ENCODE data around the gene PTPRD. TPM values are rescaled to one million over a fixed set of nuclear protein-coding genes. Genes with fewer than 3 reads are reported as not detected.

PTPRD gene
- total RNA-seq, 1 donor from 2014 or later, result 75.7 TPM

DNA sequence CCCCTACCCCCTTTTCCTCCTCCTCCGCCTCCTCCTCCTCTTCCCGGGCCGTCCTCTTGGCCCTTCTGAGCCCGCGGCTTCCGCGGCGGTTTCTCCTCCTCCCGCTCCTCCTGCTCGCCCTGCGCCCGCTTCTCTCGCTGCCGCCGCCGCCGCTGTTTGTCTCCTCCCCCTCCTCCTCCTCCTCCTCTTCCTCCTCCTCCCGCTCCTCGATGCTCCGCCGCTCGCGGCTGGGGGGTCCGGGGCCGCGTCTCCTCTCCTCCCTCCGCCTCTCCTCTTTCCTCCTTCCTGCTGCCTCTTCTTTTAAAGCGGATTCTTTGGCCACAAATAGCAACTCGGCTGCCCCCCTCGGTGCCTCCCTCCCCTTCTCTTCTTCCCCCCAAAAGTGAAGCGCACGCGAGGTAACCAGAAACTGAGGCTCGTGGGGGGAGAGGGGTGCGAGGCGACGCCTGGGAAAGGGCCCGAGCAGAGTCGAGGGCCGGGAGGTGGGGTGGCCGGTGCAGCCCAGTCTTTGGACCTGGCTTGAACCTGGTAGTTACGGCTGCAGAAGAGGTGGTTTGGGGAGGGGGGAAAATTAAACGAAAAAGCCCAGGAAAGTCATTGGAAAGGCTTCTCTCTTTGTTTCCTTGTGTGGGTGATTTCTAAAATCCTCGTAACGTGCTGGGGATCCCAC is 1754.7 kb downstream of the PTPRD start:
- Histone ChIP-seq H3K9ac (ENCODE audit: low read depth in 1 of 3, low read length in 3 of 3) (peak overlapping the region in 1 of 3 donors; percentile 15), H3K4me1 (ENCODE audit: control insufficient read depth in 3 of 3, insufficient read depth in 3 of 3, low read length in 3 of 3) (peaks cover 4 to 9% (median 6%) of the 10 kb centered on the region in 3 donors), H3K36me3 (ENCODE audit: control insufficient read depth in 3 of 3, insufficient read depth in 3 of 3, low read length in 3 of 3) (no peaks in the 10 kb centered on the region), H3K27ac (ENCODE audit: low read depth, low read length) (no peak overlapping the region), H3K9me3 (ENCODE audit: control insufficient read depth in 3 of 3, low read length in 3 of 3) (no peaks in the 10 kb centered on the region), H3K4me3 (ENCODE audit: low read length in 3 of 3) (peak overlapping the region; percentile 51 to 66 (median 63)), H3K27me3 (ENCODE audit: control insufficient read depth in 3 of 3, insufficient read depth in 3 of 3, low read length in 3 of 3) (peaks cover 10 to 20% (median 19%) of the 10 kb centered on the region in 3 donors)

DNA sequence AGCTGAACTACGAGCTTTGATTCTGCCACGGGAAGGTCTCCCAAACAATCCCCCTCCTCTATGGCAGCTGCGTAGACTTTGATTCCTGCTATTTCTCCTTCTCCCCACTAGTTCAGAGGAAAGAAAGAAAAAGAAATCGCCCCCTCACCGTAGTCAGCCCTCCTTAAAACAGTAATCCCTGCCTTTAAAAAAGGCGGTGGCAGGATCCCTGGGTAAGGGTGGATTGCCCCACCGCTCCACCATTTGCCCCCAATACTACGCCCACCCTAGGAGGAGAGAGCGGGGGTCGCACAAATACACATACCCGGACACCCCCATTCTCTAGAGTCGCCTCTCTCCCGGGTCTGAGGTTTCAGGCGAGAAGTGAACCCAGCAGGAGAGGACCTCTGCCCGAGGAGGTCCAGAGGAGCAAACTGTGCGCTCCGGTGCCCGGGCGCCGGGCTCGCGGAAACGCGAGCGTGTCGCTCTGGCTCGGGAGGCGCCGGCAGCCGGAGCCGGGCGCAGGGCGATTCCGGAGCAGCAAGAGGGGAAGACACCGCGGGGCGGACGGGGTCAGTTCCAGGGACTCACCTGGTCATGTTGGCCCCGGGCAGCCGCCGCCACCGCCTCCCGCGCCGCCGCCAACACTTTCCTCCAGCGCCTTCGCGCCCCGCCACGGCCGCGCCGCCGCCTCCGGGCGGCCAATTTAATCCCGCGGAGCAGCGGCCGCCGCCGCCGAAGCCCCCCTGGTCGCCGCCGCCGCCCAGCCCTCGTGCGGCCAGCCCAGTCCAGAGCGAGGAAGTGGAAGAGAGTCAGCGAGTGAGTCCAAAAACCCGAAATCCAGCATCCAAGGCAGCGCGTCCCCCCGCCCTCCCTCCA is 1755.5 kb downstream of the PTPRD start:
- H3K4me3 ChIP-seq (ENCODE audit: low read length in 3 of 3), result peak overlapping the region; percentile 63 to 71 (median 66)
- H3K4me1 ChIP-seq (ENCODE audit: control insufficient read depth in 3 of 3, insufficient read depth in 3 of 3, low read length in 3 of 3), result peaks cover 4 to 9% (median 6%) of the 10 kb centered on the region in 3 donors
- peak overlapping the region; percentile 2 to 63 (median 54) for H3K9ac ChIP-seq (ENCODE audit: low read depth in 1 of 3, low read length in 3 of 3)
- no peaks in the 10 kb centered on the region for H3K9me3 ChIP-seq (ENCODE audit: control insufficient read depth in 3 of 3, low read length in 3 of 3)
- H3K36me3 ChIP-seq (ENCODE audit: control insufficient read depth in 3 of 3, insufficient read depth in 3 of 3, low read length in 3 of 3), result no peaks in the 10 kb centered on the region
- peaks cover 10 to 21% (median 20%) of the 10 kb centered on the region in 3 donors for H3K27me3 ChIP-seq (ENCODE audit: control insufficient read depth in 3 of 3, insufficient read depth in 3 of 3, low read length in 3 of 3)
- no peak overlapping the region for H3K27ac ChIP-seq (ENCODE audit: low read depth, low read length)

DNA sequence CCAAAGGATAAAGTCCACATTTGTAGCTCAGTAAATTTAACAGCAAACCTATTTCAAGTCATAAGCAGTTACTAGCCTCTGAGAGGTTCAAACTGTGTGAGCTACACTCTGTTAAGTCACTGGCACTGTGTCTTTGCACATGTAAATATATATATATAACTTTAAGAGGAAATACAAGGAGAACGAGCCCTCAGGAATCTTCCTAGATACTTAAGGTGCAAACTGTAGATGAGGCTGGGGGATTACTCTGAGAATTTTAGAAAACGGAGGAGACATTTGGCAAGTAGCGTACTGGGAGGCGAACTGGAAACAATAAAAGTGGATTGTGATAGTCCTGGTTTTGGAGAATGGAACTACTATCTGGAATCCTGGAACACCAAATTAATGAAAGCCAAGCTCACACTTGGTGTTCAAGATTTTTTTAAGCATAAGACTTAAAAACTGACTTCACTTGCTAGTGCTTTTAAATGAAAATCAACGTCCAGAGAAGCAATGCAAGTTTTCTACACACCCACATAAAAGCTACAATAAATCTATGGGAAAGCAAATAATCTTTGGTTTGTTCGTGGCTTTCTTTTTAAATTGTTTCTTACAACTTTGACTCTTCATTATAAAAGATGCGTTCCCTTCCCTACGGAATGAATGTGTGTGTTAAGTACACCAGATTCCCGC is 1756.3 kb downstream of the PTPRD start:
- Histone ChIP-seq H3K9ac (ENCODE audit: low read depth in 1 of 3, low read length in 3 of 3) (peak overlapping the region; percentile 2 to 63 (median 54)), H3K4me3 (ENCODE audit: low read length in 3 of 3) (peak overlapping the region; percentile 63 to 71 (median 66)), H3K4me1 (ENCODE audit: control insufficient read depth in 3 of 3, insufficient read depth in 3 of 3, low read length in 3 of 3) (peaks cover 4 to 9% (median 6%) of the 10 kb centered on the region in 3 donors), H3K36me3 (ENCODE audit: control insufficient read depth in 3 of 3, insufficient read depth in 3 of 3, low read length in 3 of 3) (no peaks in the 10 kb centered on the region), H3K27me3 (ENCODE audit: control insufficient read depth in 3 of 3, insufficient read depth in 3 of 3, low read length in 3 of 3) (peaks cover 10 to 23% (median 20%) of the 10 kb centered on the region in 3 donors), H3K9me3 (ENCODE audit: control insufficient read depth in 3 of 3, low read length in 3 of 3) (no peaks in the 10 kb centered on the region), H3K27ac (ENCODE audit: low read depth, low read length) (no peak overlapping the region)

DNA sequence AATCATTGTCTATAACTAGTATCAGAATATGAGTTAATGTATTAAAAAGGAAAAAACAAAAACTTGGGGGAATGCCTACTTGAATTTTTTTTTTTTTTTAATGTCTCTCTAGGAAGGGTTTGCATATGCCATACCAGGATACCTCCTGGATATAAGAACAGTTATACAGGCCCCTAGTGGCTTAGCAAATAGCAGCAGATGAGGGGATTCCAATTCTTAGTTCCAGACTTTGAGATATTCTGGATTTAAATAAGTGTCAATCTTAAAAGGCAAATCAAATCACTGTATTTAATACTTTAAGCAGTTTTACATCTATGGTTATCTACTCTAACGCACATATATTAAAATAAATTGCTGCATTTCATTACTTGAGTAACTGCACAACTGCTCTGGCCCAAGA is 1757.8 kb downstream of the PTPRD start:
- H3K9me3 ChIP-seq (ENCODE audit: control insufficient read depth in 3 of 3, low read length in 3 of 3), result no peaks in the 10 kb centered on the region
- no peak overlapping the region for H3K9ac ChIP-seq (ENCODE audit: low read depth in 1 of 3, low read length in 3 of 3)
- no peak overlapping the region for H3K4me3 ChIP-seq (ENCODE audit: low read length in 3 of 3)
- H3K4me1 ChIP-seq (ENCODE audit: control insufficient read depth in 3 of 3, insufficient read depth in 3 of 3, low read length in 3 of 3), result peaks cover 4 to 9% (median 6%) of the 10 kb centered on the region in 3 donors
- H3K27ac ChIP-seq (ENCODE audit: low read depth, low read length), result no peak overlapping the region
- no peaks in the 10 kb centered on the region for H3K36me3 ChIP-seq (ENCODE audit: control insufficient read depth in 3 of 3, insufficient read depth in 3 of 3, low read length in 3 of 3)
- peaks cover 10 to 23% (median 20%) of the 10 kb centered on the region in 3 donors for H3K27me3 ChIP-seq (ENCODE audit: control insufficient read depth in 3 of 3, insufficient read depth in 3 of 3, low read length in 3 of 3)

GRCh38 chr9:8852301-8852864 is 1760.4 kb downstream of the PTPRD start:
- H3K27ac ChIP-seq (ENCODE audit: low read depth, low read length), result no peak overlapping the region
- no peaks in the 10 kb centered on the region for H3K9me3 ChIP-seq (ENCODE audit: control insufficient read depth in 3 of 3, low read length in 3 of 3)
- no peak overlapping the region for H3K4me3 ChIP-seq (ENCODE audit: low read length in 3 of 3)
- H3K9ac ChIP-seq (ENCODE audit: low read depth in 1 of 3, low read length in 3 of 3), result no peak overlapping the region
- peaks cover 10 to 23% (median 13%) of the 10 kb centered on the region in 3 donors for H3K27me3 ChIP-seq (ENCODE audit: control insufficient read depth in 3 of 3, insufficient read depth in 3 of 3, low read length in 3 of 3)
- peaks cover 0 to 8% (median 4%) of the 10 kb centered on the region in 3 donors for H3K4me1 ChIP-seq (ENCODE audit: control insufficient read depth in 3 of 3, insufficient read depth in 3 of 3, low read length in 3 of 3)
- no peaks in the 10 kb centered on the region for H3K36me3 ChIP-seq (ENCODE audit: control insufficient read depth in 3 of 3, insufficient read depth in 3 of 3, low read length in 3 of 3)

DNA sequence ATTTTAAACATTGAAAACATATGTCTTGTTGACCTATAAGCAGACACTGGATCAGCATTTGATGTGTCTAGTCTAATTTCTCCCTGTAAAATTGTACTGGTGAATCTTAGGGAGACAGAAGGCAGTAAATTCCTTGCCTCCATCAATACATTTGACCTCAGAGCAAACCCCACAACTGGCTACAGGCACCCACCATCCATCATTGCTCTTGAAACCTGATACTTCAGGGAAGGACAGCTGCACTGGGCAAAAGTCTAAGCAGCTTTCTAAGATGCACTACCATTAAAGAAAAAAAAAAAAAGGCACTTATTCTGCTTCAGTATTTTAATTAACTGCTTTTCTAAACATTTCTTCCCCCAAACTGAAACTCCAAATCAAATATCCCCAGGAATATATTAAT is 1761.9 kb downstream of the PTPRD start:
- Histone ChIP-seq H3K9ac (ENCODE audit: low read depth in 1 of 3, low read length in 3 of 3) (no peak overlapping the region), H3K27ac (ENCODE audit: low read depth, low read length) (no peak overlapping the region), H3K4me1 (ENCODE audit: control insufficient read depth in 3 of 3, insufficient read depth in 3 of 3, low read length in 3 of 3) (no peaks in the 10 kb centered on the region), H3K4me3 (ENCODE audit: low read length in 3 of 3) (no peak overlapping the region), H3K36me3 (ENCODE audit: control insufficient read depth in 3 of 3, insufficient read depth in 3 of 3, low read length in 3 of 3) (no peaks in the 10 kb centered on the region), H3K9me3 (ENCODE audit: control insufficient read depth in 3 of 3, low read length in 3 of 3) (no peaks in the 10 kb centered on the region), H3K27me3 (ENCODE audit: control insufficient read depth in 3 of 3, insufficient read depth in 3 of 3, low read length in 3 of 3) (peaks cover 3 to 10% (median 8%) of the 10 kb centered on the region in 3 donors)

DNA sequence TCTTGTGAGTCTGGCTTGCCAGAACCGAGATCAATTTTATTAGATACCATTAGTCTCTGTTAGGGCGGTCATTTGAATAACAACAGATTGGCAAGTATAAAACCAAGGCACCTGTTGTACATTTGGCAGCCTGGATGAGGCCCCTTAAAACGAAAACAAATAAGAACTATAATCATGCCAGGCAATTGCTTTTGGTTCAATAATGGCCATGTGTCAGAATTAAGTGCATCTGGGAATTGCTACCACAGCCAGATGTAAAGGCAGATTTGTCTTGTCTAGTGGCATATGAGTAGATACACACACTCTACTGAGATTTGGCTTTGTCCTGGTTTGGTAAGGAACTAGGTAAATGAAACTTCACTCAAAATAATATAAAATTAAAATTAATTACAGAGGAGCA is 1767.0 kb downstream of the PTPRD start:
- no peaks in the 10 kb centered on the region for H3K27me3 ChIP-seq (ENCODE audit: control insufficient read depth in 3 of 3, insufficient read depth in 3 of 3, low read length in 3 of 3)
- no peaks in the 10 kb centered on the region for H3K9me3 ChIP-seq (ENCODE audit: control insufficient read depth in 3 of 3, low read length in 3 of 3)
- no peak overlapping the region for H3K4me3 ChIP-seq (ENCODE audit: low read length in 3 of 3)
- H3K4me1 ChIP-seq (ENCODE audit: control insufficient read depth in 3 of 3, insufficient read depth in 3 of 3, low read length in 3 of 3), result peaks cover 0 to 4% (median 0%) of the 10 kb centered on the region in 3 donors
- H3K36me3 ChIP-seq (ENCODE audit: control insufficient read depth in 3 of 3, insufficient read depth in 3 of 3, low read length in 3 of 3), result no peaks in the 10 kb centered on the region
- no peak overlapping the region for H3K27ac ChIP-seq (ENCODE audit: low read depth, low read length)
- H3K9ac ChIP-seq (ENCODE audit: low read depth in 1 of 3, low read length in 3 of 3), result no peak overlapping the region

GRCh38 chr9:8845376-8845775 is 1767.4 kb downstream of the PTPRD start:
- Histone ChIP-seq H3K27ac (ENCODE audit: low read depth, low read length) (no peak overlapping the region), H3K27me3 (ENCODE audit: control insufficient read depth in 3 of 3, insufficient read depth in 3 of 3, low read length in 3 of 3) (no peaks in the 10 kb centered on the region), H3K4me3 (ENCODE audit: low read length in 3 of 3) (no peak overlapping the region), H3K9me3 (ENCODE audit: control insufficient read depth in 3 of 3, low read length in 3 of 3) (no peaks in the 10 kb centered on the region), H3K9ac (ENCODE audit: low read depth in 1 of 3, low read length in 3 of 3) (no peak overlapping the region), H3K4me1 (ENCODE audit: control insufficient read depth in 3 of 3, insufficient read depth in 3 of 3, low read length in 3 of 3) (peaks cover 0 to 4% (median 0%) of the 10 kb centered on the region in 3 donors), H3K36me3 (ENCODE audit: control insufficient read depth in 3 of 3, insufficient read depth in 3 of 3, low read length in 3 of 3) (no peaks in the 10 kb centered on the region)

- peaks cover 0 to 4% (median 0%) of the 10 kb centered on the region in 3 donors for H3K4me1 ChIP-seq (ENCODE audit: control insufficient read depth in 3 of 3, insufficient read depth in 3 of 3, low read length in 3 of 3)
- H3K9me3 ChIP-seq (ENCODE audit: control insufficient read depth in 3 of 3, low read length in 3 of 3), result no peaks in the 10 kb centered on the region
- H3K27me3 ChIP-seq (ENCODE audit: control insufficient read depth in 3 of 3, insufficient read depth in 3 of 3, low read length in 3 of 3), result no peaks in the 10 kb centered on the region
- no peak overlapping the region for H3K4me3 ChIP-seq (ENCODE audit: low read length in 3 of 3)
- H3K36me3 ChIP-seq (ENCODE audit: control insufficient read depth in 3 of 3, insufficient read depth in 3 of 3, low read length in 3 of 3), result no peaks in the 10 kb centered on the region
- H3K9ac ChIP-seq (ENCODE audit: low read depth in 1 of 3, low read length in 3 of 3), result no peak overlapping the region
- H3K27ac ChIP-seq (ENCODE audit: low read depth, low read length), result no peak overlapping the region
Measured at GRCh38 chr9:8844549-8844948, 1768.3 kb downstream of the PTPRD start.
